NCI-H1436 (cell line): ENCODE data around the gene NEDD8.
A peak's percentile ranks its signal among the peaks of the same experiment; 100 is the strongest.

Experiments used
- DNase-seq: peaks from one replicate; lab custom pipeline; 2025; lab: John Stamatoyannopoulos, UW

Gene NEDD8

GRCh38 chr14:24232121-24232644, at the start of gene NEDD8:
TSS of gene NEDD8 (minus strand) at chr14:24232367. CDS start at chr14:24232267, 100 bp downstream.
- DNase-seq = peak; percentile 86

DNA sequence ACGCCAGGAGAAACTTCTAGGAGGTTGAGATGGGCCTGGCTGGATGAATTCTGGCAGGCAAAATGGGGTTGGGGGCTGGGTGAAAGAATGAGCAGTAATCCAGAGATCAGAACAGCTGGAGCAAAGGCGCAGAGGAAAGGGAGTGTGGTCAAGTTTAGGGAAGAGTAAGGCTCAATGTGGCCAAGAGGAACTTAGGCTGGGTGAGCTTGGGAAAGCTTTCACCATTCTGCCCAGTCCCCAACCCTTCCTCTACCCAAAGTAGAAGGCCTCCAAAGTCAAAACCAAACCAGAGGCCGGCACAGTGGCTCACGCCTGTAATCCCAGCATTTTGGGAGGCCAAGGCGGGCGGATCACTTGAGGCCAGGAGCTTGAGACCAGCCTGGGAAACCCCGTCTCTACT, 49.5 kb upstream of the NEDD8 start:
- DNase-seq = no peak

DNA sequence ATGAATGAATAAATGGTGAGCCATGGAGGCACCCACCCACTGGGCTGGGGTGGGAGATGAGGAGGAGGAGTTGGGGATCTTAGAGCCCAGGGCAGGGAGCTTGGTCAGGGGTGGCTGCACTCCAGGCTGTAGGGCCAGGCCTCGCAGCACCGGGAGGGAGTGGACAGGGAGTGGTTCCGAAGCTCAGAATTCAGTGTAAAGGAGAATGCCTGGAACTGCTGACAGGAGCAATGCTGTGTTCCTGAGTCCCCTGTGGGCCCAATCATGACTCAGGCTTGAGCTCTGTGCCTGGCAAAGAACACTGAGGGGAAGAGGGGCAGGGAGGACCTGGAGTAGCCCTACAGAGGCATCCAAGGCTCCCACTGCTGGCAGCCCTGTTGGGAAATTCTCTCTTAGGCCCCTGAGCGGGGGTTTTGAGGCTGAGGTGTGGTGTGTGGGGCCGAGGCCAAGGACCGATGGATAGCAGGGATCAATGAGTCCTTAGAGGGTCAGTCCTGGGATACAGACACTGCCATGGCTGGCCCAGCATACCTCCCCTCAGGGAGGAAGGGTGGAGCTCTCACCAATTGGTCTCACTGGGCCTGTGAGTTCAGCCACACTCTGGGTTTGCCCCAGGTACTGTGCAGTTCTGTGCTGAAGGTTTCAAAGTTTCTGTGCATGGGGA, 48.8 kb upstream of the NEDD8 start:
- no peak for DNase-seq

DNA sequence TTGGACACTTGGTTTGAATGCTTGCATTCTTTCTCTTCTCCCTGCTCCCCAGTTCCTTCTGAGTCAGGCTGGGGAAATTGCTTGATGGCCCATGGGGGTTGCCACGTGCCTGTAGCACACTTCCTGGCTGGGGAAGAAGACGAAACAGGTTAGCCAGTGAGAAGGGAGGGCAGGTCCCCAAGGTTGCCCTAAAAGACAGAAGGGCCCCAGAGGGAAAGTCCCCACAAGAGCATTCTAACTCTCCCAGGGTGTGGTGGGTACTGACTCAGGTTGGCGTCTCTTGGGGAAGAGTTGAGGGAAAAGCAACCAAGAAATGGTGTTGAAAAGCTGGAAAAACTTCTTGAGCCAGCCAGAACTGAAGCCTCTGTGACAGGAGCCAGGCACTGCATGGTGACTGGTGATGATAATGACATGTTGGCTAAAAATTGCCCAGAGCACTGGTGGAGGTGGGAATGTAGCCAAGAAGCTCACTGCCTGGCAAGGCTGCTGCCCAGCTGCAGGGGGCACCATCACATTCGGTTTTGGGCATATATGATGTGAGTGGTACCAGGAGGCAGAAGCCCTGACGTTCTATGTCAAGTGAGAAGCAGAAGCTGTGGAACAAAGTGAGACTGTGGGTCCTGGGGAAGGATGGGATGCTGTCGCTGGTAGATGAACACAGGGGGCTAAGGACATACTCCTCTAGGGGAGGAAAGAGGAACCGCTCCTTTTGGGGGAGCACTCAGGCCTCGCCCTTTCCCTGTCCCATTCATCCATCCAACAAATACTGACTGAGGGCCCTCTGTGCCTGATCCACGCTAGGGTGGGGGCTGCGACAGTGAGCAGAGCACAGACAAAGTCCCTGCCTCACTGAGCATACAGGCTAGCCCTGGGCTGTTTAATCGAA, 47.4 kb upstream of the NEDD8 start:
- peak; percentile 4 for DNase-seq

GRCh38 chr14:24278424-24278823, 46.3 kb upstream of the NEDD8 start:
- DNase-seq = no peak

DNA sequence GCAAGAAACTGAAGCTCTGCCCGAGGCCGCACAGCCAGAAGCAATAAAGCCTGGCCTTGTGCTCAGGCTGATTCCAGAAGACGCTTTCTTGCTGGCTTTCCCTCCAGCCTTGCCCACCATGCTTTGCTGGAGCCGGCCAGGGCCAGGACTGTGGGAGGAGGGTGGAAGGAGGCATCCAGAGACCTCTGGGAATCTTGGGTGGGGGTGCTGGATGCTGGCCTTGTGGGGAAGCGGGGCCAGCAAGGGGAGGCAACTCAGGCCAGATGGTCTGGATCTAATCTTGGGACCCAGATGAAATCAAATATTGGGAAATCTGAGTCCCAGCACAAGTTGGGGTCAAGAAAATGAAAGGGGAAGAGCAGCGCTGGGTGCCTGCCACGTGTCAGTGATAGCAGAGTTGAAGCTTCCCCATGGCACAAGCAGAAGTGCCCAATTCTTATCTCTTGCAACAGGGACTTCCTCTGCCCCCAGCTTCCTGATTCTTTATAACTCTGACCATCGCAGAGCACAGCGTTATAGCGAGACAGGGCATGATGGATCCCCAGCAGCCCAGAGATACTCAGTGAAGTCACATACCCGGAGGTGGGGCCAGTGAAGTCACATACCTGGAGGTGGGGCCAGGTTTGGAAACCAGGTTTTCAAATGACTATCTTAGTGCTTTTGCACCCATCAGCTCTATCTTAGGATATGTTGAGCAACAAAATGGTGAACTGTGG, 45.6 kb upstream of the NEDD8 start:
- no peak for DNase-seq

GRCh38 chr14:24277071-24277470, 44.9 kb upstream of the NEDD8 start:
- no peak for DNase-seq

GRCh38 chr14:24274101-24274543, 42.0 kb upstream of the NEDD8 start:
- no peak for DNase-seq

DNA sequence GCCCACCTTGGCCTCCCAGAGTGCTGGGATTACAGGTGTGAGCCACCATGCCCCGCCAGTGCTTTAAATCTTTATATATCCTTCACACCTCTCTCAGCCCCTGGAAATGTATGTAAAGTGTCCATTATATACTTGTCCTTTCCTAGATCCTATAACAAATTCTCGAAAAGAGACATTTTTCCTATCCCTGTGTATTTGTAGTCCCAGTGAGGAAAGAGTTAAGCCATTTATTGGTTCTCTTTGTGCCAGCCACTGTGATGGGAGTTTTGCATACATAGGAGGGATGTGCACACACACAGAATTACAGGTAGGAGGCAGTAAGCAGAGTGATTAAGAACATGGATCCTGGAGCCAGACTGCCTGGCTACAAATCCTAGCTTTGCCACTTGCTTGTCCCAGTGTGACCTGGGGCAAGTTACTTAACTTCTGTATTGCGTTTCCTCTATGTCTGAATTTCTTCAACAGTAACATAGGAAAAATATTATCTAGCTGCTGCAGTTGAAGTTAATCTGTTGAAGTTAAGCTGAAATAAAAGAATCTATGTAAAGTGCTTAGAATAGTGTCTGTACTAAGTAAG, 41.3 kb upstream of the NEDD8 start:
- no peak for DNase-seq

GRCh38 chr14:24272467-24272866, 40.3 kb upstream of the NEDD8 start:
- no peak for DNase-seq

- DNase-seq = no peak
Measured at GRCh38 chr14:24271834-24272263, 39.7 kb upstream of the NEDD8 start.

GRCh38 chr14:24271134-24271833, 39.1 kb upstream of the NEDD8 start, which contains the start of gene RABGGTA:
TSS of gene RABGGTA (minus strand) at chr14:24271597. CDS start at chr14:24271115, 482 bp downstream.
- peak; percentile 90 for DNase-seq

- DNase-seq = no peak
Measured at GRCh38 chr14:24270537-24271133, 38.5 kb upstream of the NEDD8 start.

DNA sequence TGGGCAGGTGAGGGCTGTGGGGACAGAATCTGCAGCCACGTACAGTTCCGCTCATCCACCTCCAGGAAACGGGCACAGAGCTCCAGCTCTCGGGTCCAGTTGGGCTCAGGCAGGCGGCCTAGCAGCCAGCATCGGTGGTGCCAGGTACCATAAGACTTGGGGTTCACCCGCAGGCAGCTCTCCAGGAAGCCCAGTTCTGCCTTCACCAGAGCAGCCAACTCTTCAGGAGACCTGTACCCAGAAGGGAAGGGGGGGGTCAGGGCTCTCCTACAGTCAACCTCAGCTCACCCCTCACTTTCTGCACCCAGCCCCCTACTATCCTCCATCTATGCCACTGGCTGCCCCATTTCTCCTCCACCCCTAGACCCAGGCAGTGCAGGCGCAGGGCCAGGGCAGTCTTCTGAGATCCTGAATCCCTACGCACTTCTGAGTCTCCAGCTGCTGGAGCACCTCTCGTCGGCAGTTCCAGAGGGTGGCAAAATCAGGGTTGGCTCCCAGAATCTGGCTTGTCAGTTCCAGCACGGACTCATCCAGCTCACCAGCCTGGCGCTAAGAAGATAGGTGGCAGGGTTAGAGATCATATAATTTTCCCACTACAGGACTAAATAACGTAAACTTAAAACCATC, 37.9 kb upstream of the NEDD8 start:
- no peak for DNase-seq

GRCh38 chr14:24269368-24269767, 37.2 kb upstream of the NEDD8 start:
- DNase-seq = no peak

GRCh38 chr14:24268225-24268624, 36.1 kb upstream of the NEDD8 start:
- DNase-seq = no peak

- DNase-seq = no peak
Measured at GRCh38 chr14:24267516-24267915, 35.3 kb upstream of the NEDD8 start.

DNA sequence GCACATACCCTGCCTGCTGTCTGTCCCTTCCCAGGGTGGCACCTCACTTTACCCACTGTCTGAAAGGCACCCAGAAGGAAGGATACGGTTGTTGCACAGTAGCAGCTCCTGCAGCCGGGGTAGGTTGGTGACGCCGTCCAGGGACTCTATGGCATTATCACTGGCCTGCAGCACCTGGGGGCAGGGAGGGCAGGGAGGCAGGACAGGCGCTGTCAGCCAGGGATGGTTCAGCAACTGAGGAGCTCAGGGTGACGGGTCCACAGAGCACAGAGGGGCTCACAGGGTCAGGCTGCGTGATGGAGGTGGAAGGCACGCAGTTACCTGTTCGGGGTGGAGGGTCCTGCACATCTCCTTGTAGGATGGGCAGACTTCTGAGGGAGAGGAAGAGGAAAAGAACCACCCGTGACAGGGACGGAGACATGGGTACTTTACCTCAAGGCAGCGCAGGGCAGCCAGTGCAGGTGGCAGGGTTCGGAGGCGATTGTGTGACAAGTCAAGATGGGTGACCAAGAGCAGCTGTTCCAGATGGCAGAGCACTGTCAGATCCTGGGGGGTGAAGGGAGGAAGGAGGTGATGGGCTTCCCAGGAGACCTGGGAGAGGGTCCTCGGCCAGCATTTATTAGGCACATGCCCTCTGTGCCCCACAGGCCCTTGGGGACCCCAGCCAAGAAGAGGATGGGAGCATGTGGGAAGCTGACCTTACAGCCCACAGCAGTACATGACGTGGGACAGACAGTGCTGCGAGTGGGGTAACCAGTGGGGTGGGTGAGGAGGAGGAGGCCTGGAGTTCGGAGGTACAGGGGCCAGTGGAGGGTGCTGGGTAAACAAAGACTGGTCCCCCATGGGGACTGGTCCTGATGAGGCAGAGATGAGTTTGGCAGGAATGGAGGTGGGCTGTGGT, 34.4 kb upstream of the NEDD8 start:
- no peak for DNase-seq

- DNase-seq = no peak
Measured at GRCh38 chr14:24264298-24264697, 32.1 kb upstream of the NEDD8 start.
